Stimulated activated CD8-positive, alpha-beta memory T cell treated with anti-CD3 and anti-CD28 coated beads, Interleukin-7, amount 100 ng/mL, for 48 hours (primary cell): ENCODE results near the gene PPM1H.

Experiments
- DNase-seq, 2 donors: peaks; one replicate each; pipeline ENCODE4 v3.0.0-alpha.2; 2020; ENCODE audit warnings: low read depth in 1 of 2; ENCODE audit errors: extremely low read depth in 1 of 2

The PPM1H gene

DNA sequence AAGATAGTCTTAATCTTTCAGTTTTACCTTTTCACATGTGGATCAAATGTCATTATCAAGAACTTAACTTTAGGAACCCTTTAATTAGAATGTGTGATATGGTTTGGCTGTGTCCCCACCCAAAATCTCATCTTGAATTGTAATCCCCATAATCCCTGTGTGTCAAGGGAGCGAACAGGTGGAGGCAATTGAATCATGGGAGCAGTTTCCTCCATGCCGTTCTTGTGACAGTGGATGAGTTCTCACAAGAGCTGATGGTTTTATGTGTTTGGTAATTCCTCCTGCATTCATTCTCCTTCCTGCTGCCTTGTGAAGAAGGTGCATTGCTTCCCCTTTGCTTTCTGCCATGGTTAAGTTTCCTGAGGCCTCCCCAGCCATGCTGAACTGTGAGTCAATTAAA is 307.8 kb downstream of the PPM1H start:
- DNase-seq: no peak

DNA sequence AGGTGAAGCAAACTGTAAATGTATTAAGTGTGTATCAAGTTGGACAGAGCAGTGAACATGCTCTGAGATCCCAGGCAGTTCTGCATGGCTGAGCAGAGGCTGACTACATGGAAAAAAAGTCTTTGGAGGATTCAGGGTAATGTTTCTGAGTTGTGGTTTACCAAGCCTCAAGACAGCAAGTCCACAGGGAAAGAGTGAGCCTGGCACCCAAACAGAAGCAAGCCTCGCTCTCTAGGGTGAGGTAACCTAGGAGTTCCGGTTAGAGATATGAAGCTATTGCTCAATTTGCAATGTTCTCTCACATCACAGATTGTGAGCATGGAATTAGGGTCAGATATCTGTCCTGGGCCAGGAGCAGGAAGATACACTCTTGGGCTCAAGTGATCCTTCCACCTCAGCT is 309.7 kb downstream of the PPM1H start:
- no peak for DNase-seq

DNA sequence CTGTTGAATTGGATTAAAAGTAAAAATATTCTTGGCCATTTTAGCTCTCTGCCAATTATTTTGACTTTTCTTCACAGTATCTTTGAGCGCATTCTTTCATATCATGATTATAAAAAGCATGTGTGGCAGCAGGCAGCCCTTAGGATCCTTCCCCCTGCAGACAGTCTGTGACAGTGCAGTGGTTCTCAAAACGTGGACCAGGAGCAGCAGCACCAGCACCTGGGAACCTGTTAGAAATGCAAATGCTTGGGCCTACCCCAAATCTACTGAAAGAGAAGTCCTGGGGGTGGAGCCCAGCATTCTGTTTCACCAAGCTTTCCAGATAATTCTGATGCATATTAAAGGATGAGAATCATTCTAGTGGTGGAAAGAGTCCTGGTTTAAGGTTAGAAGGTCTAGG is 312.8 kb downstream of the PPM1H start:
- DNase-seq: no peak

DNA sequence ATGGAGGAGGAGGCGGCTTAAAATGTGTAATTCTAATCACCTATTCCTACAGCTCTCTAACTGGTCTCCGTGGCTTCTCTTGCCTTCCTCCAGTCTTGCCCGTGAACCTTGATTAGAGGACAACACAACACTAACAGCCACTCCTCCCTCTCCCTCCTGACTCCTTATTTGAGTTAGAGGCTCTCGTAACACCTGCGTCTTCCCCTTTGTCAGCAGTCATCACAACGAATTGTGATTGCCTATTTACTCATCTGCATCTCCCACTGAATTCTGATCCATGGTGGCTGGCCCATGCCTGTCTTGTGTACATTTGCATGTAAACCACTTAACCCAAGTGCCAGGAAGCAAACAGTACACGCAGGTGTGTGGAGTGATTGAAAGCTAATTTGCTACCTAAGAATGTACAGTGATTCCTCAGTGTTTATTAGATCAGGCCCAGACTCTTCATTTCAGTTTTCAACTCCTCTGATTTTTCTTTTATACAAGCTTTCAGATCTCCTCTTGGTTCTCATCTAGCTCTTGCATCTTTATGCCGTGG is 313.8 kb downstream of the PPM1H start:
- no peak for DNase-seq

DNA sequence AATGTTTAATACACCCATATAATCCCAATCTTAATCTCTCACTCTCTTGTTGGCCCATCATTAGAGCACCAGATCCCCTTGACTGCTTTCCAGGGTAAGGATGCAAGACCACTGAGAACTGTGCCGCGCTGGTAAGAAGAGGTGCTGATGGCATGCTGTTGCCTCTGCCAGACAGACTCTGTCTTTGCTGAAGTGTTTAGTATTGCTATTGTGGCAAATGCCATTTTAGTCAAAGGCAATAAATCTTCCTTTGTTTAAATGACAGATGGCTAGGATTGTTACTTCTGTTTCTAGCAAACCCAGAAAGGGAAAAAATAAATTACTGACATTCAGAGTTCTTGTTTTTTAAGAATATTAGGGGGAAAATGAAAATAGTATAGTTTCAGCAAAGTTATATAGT is 316.0 kb downstream of the PPM1H start:
- DNase-seq: no peak

DNA sequence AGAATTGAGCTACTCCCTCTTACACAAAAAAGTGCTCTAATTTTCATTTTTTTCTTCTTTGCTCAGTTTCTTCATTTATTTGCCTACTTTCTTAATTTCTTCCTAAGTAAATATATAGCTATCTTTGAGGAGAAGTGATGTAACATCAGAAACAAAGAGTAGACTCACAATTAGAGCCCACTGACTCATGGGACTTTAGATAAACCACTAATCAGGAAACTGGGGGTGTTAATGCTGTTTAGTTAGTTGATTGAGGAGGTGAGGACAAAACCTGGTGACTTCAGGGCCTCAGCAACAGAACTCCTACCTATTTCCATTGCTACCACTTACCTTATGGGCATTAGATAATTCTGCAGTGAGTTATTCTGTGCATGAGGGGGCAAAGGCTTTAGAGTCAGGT is 316.6 kb downstream of the PPM1H start:
- DNase-seq: no peak

DNA sequence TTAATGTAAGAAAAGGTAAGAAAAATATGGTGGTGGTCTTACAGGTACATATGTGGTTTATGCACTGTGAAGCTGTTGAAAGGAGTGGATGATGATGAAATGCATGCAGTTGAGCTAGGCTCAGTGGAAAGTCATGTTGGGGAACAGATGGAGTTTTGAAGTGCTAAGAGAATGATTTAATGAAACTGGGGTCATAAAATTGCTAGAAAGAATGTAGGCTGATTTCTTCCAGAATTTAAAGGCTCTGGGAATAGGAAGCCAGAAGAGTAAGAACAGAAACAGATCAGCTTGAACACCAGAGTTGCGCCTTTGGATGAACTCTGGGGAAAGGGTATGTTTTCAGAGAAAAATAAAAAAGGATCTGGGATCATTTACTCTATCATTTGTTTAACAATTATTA is 321.9 kb downstream of the PPM1H start:
- DNase-seq: no peak

DNA sequence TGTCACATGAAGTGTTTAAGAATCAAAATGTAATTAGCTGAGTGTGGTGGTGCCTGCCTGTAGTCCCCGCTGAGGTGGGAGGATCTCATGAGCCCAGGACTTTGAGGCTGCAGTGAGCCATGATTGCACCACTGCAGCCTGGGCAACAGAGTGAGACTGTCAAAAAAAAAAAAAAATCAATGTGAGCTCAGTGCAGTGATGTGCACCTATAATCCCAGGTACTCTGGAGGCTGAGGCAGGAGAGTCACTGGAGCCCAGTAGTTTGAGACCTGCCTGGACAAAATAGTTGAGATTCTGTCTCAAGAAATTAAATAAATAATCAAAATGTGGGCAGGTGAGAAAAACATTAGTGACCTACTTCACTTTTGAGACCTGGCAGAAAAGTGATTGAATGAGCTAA is 328.3 kb downstream of the PPM1H start:
- no peak for DNase-seq

DNA sequence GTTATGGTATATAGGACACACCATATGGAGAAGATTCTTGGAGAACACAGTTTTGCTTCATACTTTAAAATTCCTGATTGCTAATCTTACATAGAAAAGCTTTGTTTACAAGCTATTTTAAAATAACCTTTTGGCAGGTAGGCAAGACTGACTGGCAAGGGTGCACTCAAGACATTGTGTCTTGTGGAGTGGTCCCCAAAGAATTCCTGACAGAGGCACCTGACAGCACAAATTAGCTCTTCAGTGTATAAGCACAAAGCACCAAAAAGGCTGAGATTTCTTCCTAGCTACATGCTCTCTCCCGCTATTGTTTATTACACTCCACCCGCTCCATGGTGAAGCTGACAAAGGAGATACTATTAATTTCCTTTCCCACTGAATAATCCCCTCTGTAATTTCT is 329.0 kb downstream of the PPM1H start:
- DNase-seq: no peak

DNA sequence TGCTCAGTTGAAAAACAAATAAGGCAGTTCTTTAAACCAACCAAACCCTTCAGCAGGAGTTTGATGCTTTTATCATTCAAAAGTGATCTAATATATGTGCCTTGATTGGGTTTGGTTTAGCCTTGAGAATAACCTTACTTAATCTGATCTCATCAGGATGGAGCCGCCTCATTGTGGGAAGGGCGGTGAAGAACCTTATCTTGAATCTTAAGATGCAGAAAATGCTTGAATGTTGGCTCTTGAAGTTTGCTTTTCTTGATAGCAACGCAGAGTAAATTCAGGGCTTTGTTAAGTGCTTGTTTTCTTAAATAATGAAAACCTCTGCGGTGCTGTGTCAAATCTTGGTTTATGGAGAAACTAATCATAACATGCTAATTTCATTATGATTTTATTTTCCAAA is 330.1 kb downstream of the PPM1H start:
- DNase-seq: no peak

DNA sequence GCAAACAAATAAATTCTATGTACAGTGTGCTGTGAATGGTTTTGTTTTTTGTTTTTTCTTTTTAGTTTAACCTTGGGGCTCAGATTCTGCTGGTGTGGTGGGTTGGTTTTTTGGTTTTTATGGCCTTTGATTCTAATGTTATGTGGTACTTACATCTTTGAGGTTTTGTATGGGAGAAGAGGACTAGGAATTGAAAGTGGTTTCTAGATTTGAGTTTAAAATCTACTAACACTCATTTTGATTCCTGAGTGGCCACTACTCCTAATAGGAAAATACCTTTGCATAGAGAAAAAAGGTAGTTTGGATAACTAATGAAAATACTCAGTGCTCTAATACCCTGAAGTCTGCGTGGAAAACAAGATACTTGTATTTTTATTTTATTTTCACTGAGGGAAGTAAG is 330.6 kb downstream of the PPM1H start:
- no peak for DNase-seq

DNA sequence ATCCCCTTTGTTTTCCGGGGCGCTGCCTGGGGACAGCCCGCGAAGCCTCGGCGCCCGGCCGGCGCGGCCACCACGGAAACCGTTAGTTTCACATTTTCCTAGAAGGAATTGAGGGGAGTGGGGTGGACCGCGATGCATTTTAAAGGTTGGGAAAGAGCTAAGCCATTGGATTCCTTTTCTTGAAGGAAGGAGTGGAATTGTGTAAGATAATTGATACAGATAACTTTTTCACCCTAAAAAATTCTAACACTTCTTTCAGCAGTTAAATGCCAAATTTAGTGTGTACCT is 331.2 kb downstream of the PPM1H start:
- no peak for DNase-seq

DNA sequence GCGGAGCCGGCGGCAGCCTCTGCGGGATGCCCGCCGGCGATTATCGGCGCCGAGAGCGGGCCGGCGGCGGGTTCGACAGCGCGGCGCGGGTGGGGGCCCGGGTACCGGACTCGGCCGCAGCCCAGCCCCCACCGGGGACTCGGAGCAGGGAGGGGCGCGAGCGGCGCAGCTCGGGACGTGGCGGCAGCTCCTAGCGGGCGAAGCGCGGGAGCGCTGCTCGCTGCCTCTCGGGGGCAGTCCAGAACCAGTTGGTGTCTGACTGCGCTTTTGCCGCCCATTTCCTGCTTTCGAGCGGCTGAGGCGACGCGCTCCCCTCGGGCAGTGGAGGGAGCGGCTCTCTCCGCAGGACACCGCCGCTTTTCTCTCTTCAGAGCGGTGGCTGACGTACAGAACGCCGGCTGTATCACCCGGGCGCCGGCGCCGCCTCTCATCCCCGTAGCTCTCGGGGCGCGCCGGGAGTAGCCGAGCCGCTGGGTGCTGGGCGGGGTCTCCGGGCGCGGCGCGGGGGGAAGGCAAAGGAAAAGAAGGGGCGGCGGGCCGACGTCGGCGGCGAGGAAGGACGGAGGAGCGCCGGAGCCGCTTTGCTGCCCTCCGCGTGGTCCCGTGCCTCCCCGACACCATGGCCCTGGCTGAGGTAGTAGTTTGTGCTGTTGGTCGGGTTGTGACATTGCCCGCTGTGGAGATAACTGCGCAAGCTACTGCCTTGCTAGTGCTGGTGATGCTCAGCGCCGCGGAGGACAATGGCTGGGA is 331.7 kb downstream of the PPM1H start:
- DNase-seq: peak; percentile 63 to 67

DNA sequence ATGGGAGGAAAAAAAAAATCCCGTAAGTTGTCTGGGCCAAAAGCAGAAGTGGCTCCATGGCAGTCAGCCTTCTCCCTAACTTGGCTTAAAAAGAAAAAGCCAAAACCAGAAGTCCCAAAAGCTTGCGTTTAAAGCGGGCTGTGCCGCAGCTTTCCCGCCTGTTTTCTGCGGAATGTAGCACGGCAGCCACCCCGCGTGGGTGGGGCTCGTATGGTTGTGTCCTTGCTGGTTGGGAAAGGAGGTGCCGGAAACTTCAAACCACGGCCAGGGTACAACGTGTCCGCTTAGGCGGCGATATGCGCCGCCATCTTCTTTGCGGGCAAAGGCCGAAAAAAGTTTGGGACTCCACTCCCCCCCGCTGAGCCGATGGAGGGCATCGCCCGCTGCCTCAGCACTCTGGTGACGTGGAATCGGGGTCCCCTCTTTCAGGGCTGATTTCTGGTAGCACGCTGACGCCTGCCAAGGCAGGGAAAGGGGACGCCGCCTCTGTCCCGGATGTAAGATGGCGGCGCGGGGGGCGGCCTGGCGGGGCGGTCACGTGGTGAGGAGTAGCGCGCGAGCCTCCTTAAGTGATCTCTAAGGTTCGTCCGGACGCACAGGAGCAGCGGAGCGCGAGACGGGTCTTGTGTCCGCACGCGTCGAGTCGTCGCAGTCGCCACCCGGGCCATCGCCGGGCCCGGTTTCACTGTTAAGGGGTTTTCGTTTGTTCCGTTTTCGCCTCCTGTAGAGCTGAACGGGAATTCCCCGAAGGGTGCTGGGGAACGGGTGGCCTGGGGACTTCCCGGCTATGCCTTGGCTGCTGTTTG is 332.5 kb downstream of the PPM1H start:
- DNase-seq: peak; percentile 71 to 82

DNA sequence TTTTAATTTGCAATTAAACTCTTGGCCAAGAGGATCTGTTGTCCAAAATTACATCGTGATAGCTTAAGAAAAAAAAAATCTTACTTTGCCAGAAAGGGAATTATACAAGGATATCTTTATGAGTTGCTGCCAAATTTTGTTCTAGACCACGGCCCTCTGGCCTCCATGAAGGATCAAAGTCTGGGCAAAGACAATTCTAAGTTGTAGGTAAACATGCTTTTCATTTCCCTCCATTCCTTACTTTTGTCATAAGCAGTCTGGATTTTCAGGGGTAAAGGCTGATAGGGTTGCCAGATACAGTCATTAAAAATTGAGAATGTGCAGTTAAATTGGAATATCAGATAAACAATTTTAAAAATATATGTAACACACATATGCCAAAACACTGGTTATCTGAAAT is 333.2 kb downstream of the PPM1H start:
- no peak for DNase-seq

DNA sequence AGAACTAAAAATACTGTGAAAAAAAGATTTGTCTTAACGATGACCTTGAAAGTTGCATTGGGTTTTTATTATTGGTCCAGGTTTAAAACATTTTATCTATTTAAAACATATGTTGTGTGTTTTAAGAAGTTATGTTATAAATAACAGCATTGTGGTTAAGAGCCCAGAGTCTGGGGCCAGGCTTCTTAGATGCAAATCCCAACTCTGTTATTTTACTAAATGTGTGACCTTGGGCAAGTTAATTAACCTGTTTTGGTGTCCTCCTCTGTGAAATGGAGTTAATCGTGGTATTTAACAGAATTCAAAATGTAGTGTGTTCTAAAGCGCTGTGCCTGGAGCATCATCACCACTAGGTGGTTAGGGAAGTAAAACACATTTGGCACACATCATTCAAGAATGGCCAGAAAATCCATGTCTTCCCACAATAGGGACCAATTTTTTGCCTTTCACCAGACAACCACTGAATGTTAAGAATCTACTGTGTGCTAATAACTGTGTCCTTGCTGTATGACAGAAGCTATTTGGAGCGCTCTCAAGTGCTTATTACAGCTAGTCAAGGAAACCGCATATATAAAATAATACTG is 335.0 kb downstream of the PPM1H start:
- no peak for DNase-seq

DNA sequence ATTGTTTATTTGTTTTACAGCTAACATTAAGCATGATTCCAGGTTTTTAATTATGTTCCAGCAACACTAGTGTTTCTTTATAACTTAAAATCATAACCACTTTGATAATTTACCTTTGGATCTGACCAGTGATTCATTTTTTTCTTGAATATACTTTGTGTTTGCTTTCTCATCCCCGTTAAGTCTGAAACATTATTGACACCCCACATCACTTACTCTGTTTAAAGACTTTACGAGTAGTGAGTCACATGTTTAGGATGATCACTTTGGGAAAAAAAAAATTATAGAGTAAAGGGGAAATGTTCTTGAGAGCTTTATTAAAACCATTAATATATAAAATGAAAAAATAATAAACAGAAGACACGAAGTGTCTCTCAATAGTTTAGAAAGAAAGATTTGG is 336.1 kb downstream of the PPM1H start:
- DNase-seq: no peak

DNA sequence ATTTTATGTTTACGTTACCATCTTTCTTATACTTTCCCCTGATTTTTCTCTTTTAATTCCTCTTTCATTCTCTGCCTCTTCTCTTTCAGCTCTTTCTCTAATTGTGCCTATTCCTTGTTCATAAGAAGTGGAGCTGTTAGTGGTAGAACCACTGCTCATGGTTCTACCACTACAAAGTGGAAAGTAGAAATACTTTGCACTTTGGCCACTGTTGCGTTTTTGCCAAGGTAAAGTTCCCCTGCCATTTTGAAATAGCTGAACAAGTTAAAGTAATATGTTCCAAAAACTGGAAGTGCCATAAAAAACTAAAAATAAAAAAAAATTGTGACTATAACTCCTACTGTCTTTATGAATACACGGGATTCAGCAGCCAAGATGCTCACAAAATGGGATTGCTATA is 337.7 kb downstream of the PPM1H start:
- no peak for DNase-seq
